ENCODE data around the gene TMC2.

GRCh38 chr20:2509794-2510193 lies 26.6 kb upstream of the TMC2 start:
- TF ChIP-seq EZH2 (IDR thresholded peaks at IDR 0.05; ENCODE audit: borderline replicate concordance, low read depth, low read length, poor library complexity, severe bottlenecking) = no peak
- TF ChIP-seq, protein P1, sequence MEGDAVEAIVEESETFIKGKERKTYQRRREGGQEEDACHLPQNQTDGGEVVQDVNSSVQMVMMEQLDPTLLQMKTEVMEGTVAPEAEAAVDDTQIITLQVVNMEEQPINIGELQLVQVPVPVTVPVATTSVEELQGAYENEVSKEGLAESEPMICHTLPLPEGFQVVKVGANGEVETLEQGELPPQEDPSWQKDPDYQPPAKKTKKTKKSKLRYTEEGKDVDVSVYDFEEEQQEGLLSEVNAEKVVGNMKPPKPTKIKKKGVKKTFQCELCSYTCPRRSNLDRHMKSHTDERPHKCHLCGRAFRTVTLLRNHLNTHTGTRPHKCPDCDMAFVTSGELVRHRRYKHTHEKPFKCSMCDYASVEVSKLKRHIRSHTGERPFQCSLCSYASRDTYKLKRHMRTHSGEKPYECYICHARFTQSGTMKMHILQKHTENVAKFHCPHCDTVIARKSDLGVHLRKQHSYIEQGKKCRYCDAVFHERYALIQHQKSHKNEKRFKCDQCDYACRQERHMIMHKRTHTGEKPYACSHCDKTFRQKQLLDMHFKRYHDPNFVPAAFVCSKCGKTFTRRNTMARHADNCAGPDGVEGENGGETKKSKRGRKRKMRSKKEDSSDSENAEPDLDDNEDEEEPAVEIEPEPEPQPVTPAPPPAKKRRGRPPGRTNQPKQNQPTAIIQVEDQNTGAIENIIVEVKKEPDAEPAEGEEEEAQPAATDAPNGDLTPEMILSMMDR (conservative IDR thresholded peaks at IDR 0.05; ENCODE audit: low read depth, low read length) = no peak

Measured in A673 (cell line).